Erythroblast (primary cell): ENCODE measurements around the gene MARK2.

Experiments used
- GATA1 ChIP-seq: IDR thresholded peaks from 2 replicates; pipeline ENCODE4 v1.6.1; 2011; ENCODE audit warnings: low read depth, mild to moderate bottlenecking, control low read depth, low read length, moderate library complexity
- POLR2A ChIP-seq: IDR thresholded peaks from 2 replicates; pipeline ENCODE4 v1.6.1; 2011; ENCODE audit warnings: mild to moderate bottlenecking, low read length

GRCh38 chr11:63873311-63873710 lies 34.4 kb downstream of the MARK2 start:
- TF ChIP-seq POLR2A (no peak), GATA1 (no peak)
